Prostate gland (tissue), 2 donors: Measurements from ENCODE around the gene CMKLR1. TPM values are rescaled to one million over a fixed set of nuclear protein-coding genes. Genes with fewer than 3 reads are reported as not detected.

Experiments used
- DNase-seq: peaks from one replicate; pipeline ENCODE4 v3.0.0-alpha.2; 2019; ENCODE audit warnings: low spot score
- H3K27ac ChIP-seq, 2 donors: fragments of 200-600 bp; sonication (generic); 2 replicates each; pipeline ENCODE4 v1.5.1; 2017 to 2019
- H3K27me3 ChIP-seq: fragments of 200-600 bp; sonication (generic); replicated peaks from 2 replicates; pipeline ENCODE4 v1.5.1; 2019; ENCODE audit not compliant: insufficient read depth
- H3K36me3 ChIP-seq, 2 donors: fragments of 200-600 bp; sonication (generic); 1 replicate in 1 of 2; 2 replicates in 1 of 2; pipeline versions ENCODE4 v1.5.1 to v1.8.1; 2017 to 2019
- H3K4me1 ChIP-seq: fragments of 200-600 bp; sonication (generic); replicated peaks from 2 replicates; pipeline ENCODE4 v1.5.1; 2019
- H3K4me3 ChIP-seq, 2 donors: fragments of 200-600 bp; sonication (generic); 2 replicates each; pipeline ENCODE4 v1.5.1; 2017 to 2019
- H3K9me3 ChIP-seq: fragments of 200-600 bp; sonication (generic); 2 replicates; pipeline ENCODE4 v1.5.1; 2017
- POLR2A ChIP-seq: fragments of 450-650 bp; IDR thresholded peaks from one replicate; pipeline ENCODE4 v1.6.1; 2016; ENCODE audit warnings: antibody characterized with exemption, mild to moderate bottlenecking
- POLR2AphosphoS5 ChIP-seq: sonication (generic); formaldehyde crosslinking; IDR thresholded peaks from one replicate; pipeline ENCODE4 v1.6.1; 2017; ENCODE audit warnings: antibody characterized with exemption
- WGBS: methylation state at CpG from one replicate; pipeline ENCODE4 v1.1.5; 2018; 5-methylcytosine and 5-hydroxymethylcytosine counted together
- intact Hi-C: fragments of 100-400 bp; cut with DNase I; formaldehyde crosslinking; loops from one replicate; pipeline ENCODE4 v1.14.2; 2022
- total RNA-seq, 2 donors: library from RNA; depleted of rRNA; stranded (reverse); fragments of >200 nt; gene quantifications; one replicate each; pipeline ENCODE4 v1.1.0, GENCODE V29; 2016
- TF ChIP-seq, protein P1 (sequence below), 4 experiments: fragments of 200-600 bp in 2 of 4; fragments of 450-650 bp in 2 of 4; sonication (generic) in 2 of 4; IDR thresholded peaks; 1 replicate in 3 of 4; 2 replicates in 1 of 4; pipeline ENCODE4 v1.5.1; 2016 to 2019; ENCODE audit warnings: antibody characterized with exemption in 4 of 4, mild to moderate bottlenecking in 2 of 4, moderate library complexity in 2 of 4

The CMKLR1 gene, protein sequence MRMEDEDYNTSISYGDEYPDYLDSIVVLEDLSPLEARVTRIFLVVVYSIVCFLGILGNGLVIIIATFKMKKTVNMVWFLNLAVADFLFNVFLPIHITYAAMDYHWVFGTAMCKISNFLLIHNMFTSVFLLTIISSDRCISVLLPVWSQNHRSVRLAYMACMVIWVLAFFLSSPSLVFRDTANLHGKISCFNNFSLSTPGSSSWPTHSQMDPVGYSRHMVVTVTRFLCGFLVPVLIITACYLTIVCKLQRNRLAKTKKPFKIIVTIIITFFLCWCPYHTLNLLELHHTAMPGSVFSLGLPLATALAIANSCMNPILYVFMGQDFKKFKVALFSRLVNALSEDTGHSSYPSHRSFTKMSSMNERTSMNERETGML
- total RNA-seq: 1 to 10 TPM; 3.3 to 9.1 TPM

DNA sequence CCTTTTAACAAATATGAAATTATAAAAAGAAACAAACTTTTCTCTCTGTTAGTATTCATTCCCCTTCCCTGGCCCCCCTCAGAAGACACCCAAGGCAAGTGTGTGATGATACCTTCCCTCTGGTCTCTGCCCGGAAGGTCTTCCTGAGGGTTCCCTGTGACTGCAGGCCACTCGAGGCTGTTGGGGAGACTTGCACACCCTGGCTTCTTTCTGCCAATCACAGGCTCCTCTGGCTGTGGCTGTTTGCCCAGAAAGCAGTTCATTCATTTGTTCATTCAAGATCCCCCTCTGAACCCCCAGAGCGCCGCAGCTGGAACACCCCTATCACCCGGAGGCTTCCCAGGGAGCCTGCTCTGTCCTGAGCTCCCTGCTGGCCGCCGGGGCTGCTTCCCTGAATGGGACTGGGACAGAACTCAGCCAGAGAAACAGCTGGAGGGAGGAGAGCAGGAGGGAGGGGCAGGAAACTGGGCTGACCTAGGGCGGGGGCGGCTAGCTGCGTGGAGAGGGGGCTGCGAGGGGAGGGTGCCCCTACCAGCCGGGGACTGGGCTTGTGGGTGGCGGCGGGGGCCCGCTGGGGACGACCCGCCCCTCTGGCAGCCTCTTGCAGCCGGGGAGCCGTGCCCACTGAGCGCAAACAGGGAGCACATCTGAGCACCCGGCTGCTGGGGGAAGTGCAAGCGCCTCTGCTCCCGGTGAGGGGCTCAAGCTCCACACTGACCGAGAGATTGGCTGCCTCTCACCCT is at the start of gene CMKLR1:
Gene CMKLR1 (minus strand): TSS at position 397 of the 743 bp plus-strand sequence. CDS start 45,720 bp downstream, outside the sequence.
- H3K9me3 ChIP-seq: no peaks in the 10 kb centered on the region
- peak within 1 kb of the TSS in 1 of 2 donors; percentile 15 for H3K4me3 ChIP-seq
- DNase-seq: no peak
- intact Hi-C loops: no loop called here
- no peaks in the 10 kb centered on the region for H3K4me1 ChIP-seq
- H3K36me3 ChIP-seq: no peaks in the 10 kb centered on the region
- no peak within 1 kb of the TSS for H3K27ac ChIP-seq
- no peak for TF ChIP-seq POLR2AphosphoS5
- TF ChIP-seq, protein P1, sequence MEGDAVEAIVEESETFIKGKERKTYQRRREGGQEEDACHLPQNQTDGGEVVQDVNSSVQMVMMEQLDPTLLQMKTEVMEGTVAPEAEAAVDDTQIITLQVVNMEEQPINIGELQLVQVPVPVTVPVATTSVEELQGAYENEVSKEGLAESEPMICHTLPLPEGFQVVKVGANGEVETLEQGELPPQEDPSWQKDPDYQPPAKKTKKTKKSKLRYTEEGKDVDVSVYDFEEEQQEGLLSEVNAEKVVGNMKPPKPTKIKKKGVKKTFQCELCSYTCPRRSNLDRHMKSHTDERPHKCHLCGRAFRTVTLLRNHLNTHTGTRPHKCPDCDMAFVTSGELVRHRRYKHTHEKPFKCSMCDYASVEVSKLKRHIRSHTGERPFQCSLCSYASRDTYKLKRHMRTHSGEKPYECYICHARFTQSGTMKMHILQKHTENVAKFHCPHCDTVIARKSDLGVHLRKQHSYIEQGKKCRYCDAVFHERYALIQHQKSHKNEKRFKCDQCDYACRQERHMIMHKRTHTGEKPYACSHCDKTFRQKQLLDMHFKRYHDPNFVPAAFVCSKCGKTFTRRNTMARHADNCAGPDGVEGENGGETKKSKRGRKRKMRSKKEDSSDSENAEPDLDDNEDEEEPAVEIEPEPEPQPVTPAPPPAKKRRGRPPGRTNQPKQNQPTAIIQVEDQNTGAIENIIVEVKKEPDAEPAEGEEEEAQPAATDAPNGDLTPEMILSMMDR (IDR thresholded peaks at IDR 0.05): no peak
- no peak for TF ChIP-seq POLR2A
- H3K27me3 ChIP-seq: no peaks in the 10 kb centered on the region
- 5% methylated on average over 24 of the region's 24 CpGs for WGBS

DNA sequence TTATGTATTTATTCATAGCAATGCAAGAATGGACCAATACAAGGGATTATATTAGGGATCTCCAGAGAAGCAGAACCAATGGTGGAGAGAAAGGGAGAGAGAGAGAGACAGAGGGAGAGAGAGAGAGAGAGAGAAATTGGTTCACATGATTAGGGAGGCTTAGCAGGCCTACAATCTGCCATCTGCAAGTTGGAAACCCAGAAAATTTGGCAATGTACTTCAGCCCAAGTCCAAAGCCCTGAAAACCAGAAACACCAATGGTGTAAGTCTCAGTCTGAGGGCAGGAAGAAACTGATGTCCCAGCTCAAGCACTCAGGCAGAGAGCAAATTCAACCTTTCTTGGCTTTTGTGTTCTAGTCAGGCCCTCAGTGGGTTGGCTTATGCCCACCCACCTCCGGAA is 48.7 kb upstream of the CMKLR1 start:
- H3K27me3 ChIP-seq: no peaks in the 10 kb centered on the region
- TF ChIP-seq POLR2AphosphoS5: no peak
- TF ChIP-seq, protein P1 (IDR thresholded peaks at IDR 0.05): no peak
- TF ChIP-seq POLR2A: no peak
- no peak for DNase-seq
- no peak overlapping the region for H3K4me3 ChIP-seq
- H3K9me3 ChIP-seq: no peaks in the 10 kb centered on the region
- no peak overlapping the region for H3K27ac ChIP-seq
- no peaks in the 10 kb centered on the region for H3K4me1 ChIP-seq
- intact Hi-C loops: no loop called here
- no peaks in the 10 kb centered on the region for H3K36me3 ChIP-seq
- 76% methylated on average over 1 of the region's 1 CpG for WGBS

DNA sequence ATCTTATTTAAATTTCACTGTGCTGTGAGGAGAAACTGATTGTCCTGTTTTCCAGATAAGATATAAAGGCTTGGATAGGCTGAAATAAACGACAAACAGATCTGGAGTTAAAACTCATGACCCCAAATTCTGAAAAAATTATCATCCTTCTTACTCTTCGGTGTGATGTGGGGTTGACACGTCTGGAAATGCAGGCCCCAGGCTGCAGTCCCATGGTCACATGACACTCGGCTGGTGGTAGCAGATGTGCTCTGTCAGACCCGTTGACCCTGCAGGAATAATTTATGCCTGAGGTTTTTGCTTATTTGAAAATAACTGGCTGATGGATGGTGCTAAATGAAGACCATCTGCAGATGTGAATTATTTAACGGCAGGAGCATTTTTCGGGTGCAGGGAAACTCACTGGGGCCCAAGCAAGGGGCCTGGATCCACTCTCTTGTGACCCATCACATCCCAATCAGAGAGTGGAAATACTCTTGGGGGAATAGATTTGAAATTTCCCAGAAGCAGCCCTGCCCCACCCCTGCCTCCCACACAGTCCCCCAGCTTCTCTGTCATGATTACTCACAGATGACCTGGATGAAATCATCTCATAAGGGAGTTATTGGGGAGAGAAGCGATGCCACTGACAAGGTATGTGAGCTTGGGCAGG is 47.7 kb upstream of the CMKLR1 start:
- Histone ChIP-seq H3K4me3 (no peak overlapping the region), H3K27ac (no peak overlapping the region), H3K9me3 (no peaks in the 10 kb centered on the region), H3K27me3 (no peaks in the 10 kb centered on the region), H3K36me3 (no peaks in the 10 kb centered on the region), H3K4me1 (no peaks in the 10 kb centered on the region)
- 51% methylated on average over 8 of the region's 8 CpGs for WGBS
- intact Hi-C loops: no loop called here
- TF ChIP-seq POLR2AphosphoS5: no peak
- no peak for TF ChIP-seq POLR2A
- TF ChIP-seq, protein P1 (IDR thresholded peaks at IDR 0.05): no peak
- no peak for DNase-seq

DNA sequence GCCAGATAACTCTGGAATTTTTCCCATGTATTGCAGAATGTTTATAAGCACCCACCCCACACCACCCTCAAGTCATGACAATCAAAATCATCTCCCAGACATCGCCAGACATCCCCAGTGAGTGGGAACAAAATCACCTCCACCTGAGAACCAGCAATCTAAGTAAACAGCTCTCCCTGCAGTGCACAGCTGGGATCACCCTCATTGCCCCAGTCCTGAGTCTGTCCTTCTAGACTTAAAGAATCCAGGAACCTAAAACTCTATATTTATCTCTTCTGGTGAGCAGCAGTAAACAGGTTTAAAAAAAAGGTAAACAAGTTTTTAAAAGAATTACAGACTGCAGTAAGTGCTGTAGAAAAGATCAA is 43.3 kb upstream of the CMKLR1 start:
- Histone ChIP-seq H3K4me1 (no peaks in the 10 kb centered on the region), H3K9me3 (no peaks in the 10 kb centered on the region), H3K36me3 (no peaks in the 10 kb centered on the region), H3K27me3 (no peaks in the 10 kb centered on the region), H3K4me3 (no peak overlapping the region), H3K27ac (no peak overlapping the region)
- no peak for DNase-seq
- WGBS: 57% methylated on average over 1 of the region's 1 CpG
- TF ChIP-seq POLR2AphosphoS5 (no peak), POLR2A (no peak)
- TF ChIP-seq, protein P1 (IDR thresholded peaks at IDR 0.05): no peak
- intact Hi-C loops: no loop called here
